NCI-H128 (cell line): ENCODE measurements around the gene ORC6.

ENCODE experiments used
- DNase-seq: peaks from one replicate; lab custom pipeline; 2025; ENCODE audit not compliant: unreplicated experiment; lab: John Stamatoyannopoulos, UW

The ORC6 gene

DNA sequence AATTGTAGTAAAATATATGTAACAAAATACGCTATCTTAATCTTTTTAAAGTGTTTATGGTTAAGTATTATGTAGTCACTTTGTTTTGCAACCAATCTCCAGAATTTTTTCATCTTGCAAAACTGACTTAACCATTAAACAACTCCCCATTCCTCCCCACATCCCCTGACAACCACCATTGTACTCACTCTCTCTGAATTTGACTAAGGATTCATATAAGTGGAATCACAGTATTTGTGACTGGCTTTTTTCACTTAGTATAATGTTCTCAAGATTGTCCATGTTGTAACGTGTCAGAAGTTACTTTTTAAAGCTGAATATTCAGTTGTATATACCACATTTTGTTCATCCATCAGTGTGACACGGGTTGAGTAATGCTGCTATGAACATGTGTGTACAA is 10.6 kb downstream of the ORC6 start:
- DNase-seq, result no peak

- DNase-seq, result no peak
These were observed 12.2 kb downstream of the ORC6 start for GRCh38 chr16:46701615-46702014.

DNA sequence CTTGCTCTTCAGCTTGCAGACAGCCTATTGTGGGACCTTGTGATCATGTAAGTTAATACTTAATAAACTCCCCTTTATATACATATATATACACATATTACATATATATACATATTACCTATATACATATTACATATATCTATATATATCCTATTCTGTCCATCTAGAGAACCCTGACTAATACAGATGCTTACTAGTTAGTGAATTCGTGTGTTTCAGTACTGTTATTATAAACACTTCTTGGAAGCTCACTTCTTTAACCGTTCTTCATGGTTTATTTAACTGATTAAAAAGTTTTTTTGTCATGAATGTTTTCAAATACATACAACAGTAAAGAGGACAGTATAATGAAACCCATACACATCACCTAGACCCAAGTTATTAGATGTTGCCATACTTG is 12.6 kb downstream of the ORC6 start:
- DNase-seq, result no peak

DNA sequence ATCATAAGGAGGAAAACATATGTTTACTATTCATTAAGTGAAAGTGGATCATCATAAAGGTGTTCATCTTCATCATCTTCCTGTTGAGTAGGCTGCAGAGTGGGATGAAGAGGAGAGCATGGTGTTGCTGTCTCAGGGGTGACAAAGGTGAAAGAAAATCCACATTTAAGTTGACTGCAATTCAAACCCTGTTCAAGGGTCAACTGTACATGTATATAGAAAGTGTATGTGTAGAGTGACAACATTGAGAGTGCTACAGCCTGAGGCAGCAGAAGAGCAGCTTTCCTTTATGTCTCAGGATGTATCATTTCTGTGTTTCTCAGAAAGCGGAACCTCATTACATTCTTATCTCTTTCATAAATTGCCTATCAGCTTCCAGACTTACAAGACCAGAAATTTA is 17.2 kb downstream of the ORC6 start:
- no peak for DNase-seq

- DNase-seq, result no peak
These were observed 20.1 kb downstream of the ORC6 start for GRCh38 chr16:46709469-46710005.

GRCh38 chr16:46711106-46712058 is 21.9 kb downstream of the ORC6 start:
- DNase-seq, result no peak

GRCh38 chr16:46712911-46713310 is 23.5 kb downstream of the ORC6 start:
- DNase-seq, result no peak

- DNase-seq, result no peak
These were observed 24.2 kb downstream of the ORC6 start for GRCh38 chr16:46713634-46714033.

- DNase-seq, result no peak
These were observed 25.5 kb downstream of the ORC6 start for GRCh38 chr16:46714797-46715591.

- no peak for DNase-seq
These were observed 26.4 kb downstream of the ORC6 start for GRCh38 chr16:46715769-46716305.

DNA sequence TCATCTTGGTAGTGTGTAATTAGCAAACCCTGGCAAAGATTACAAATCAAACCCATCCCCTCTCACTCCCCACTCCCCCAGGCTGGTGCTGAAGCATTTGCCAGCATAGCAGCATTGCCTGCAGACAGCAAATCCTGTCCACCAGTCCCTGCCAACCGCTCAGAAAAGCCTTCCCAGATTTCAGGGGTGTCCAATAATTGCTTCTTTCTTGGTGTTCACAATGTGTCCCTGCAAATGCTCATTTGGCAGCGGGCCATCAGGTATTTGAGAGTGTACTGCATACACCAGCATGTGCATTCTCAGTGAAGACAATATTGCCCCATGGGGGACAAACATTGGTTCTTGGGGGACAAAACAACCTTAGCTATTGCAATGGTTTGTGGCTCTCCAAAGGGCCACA is 28.2 kb downstream of the ORC6 start:
- no peak for DNase-seq

- DNase-seq, result no peak
These were observed 28.8 kb downstream of the ORC6 start for GRCh38 chr16:46718214-46718613.

GRCh38 chr16:46719528-46719927 is 30.1 kb downstream of the ORC6 start:
- no peak for DNase-seq

DNA sequence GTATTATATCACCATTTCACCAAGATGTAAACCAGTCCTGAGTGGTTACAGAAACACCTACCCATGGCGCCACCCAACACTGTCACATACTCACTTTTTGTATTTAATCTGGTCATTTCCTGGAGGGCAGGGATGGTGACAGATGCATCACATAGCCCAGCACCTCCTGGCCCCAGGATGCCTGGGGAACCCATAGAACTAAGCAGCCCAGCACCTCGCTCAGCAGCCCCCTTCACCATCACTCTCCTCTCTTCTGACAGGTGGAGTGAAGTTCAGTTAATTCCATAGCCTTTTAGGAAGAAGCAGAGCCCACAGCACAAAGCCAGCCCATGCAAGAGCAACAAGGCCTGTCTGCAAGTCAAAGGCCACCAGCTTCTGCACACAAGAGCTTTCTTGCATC is 31.2 kb downstream of the ORC6 start:
- DNase-seq, result no peak

DNA sequence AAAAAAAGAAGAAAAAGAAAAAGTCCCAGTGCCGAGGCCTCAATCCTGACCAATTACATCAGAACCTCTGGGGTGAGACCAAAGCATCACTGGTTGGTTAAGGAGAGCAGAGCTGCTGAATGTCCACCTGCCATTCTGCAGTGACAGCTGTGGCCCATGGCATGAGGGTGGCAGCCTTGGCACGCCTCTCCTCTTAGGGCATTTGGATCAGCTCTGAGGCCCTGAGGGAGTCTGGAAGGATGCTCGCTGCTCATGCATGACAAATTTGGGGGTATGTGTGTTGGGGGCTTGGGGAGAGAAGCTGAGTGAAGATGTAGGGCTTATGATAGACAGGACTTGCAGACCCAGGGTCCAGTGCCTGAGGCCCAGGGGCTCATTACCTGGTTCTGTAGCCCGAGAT is 32.4 kb downstream of the ORC6 start:
- no peak for DNase-seq

GRCh38 chr16:46727184-46727583 is 37.7 kb downstream of the ORC6 start:
- no peak for DNase-seq

DNA sequence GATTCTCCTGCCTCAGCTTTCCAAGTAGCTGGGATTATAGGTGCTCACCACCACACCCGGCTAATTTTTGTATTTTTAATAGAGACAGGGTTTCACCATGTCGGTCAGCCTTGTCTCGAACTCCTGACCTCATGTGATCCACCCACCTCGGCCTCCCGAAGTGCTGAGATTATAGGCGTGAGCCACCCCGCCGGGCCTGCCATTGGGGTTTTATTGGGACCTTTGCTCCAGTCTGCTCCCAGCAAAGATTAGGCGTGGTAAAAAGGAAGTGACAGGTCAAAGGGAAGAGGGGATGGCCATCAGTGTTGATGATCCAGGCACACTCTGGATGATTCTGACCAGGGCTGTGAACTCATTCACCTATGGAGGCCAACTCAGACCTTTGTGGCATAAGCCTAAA is 38.2 kb downstream of the ORC6 start:
- DNase-seq, result no peak

DNA sequence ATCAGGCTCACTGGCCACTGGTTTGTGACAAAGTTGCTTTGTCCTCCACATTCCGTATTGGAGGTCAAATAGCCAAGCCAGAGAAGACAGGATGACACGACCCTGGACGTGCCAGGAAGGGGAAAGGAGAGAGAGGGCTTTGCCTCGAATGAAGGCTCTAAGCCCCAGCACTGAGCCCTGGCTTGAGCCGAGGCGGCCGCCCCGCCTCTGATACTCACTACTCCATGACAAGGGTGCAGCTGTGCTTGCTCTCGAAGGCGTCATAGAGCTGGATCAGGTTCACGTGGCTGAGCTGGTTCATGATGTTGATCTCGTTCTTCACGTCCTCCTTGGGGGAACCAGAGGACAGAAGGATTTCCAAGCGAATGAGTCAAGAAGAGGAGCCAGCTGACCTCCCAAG is 39.3 kb downstream of the ORC6 start:
- no peak for DNase-seq

GRCh38 chr16:46729326-46729995 is 40.0 kb downstream of the ORC6 start:
- no peak for DNase-seq

DNA sequence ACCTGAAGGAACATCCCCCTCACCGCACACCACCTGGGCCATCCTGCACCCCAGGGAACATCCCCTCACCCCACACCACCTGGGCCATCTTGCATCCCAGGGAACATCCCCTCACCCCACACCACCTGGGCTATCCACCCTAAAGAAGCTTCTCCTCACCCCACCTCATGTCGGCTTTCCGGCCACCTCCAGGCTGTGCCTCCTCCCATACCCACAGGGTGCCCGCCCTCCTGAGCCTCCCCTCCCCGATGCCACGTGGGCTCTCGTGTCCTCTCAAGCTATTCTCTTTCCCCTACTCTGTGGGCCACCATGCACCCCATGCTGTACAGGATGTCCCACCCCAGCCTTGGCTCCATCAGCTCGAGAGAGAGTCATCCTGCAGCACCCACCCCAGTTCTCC is 40.7 kb downstream of the ORC6 start:
- no peak for DNase-seq
